ENCODE data around the gene KANSL1.

DNA sequence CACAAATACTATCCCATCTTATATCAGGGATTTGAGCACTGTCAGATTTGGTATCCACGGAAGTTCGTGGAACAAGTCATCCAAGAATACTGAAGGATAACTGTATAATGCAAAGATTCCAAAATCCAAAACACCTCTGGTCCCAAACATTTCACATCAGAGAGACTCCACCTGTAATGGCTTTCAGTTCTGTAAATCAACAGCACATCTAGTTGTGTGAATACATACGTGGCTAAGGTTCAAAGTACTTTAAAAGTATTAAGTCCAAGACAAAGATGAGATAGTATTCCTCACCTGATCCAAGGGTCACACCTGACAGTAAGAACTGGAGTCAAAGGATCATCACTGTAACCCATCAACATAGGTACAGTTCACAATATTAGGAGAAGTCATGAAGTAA lies 54.8 kb downstream of the KANSL1 start:
- no peak for TF ChIP-seq EZH2 (IDR thresholded peaks at IDR 0.05; ENCODE audit: low read depth)
- TF ChIP-seq, protein P1, sequence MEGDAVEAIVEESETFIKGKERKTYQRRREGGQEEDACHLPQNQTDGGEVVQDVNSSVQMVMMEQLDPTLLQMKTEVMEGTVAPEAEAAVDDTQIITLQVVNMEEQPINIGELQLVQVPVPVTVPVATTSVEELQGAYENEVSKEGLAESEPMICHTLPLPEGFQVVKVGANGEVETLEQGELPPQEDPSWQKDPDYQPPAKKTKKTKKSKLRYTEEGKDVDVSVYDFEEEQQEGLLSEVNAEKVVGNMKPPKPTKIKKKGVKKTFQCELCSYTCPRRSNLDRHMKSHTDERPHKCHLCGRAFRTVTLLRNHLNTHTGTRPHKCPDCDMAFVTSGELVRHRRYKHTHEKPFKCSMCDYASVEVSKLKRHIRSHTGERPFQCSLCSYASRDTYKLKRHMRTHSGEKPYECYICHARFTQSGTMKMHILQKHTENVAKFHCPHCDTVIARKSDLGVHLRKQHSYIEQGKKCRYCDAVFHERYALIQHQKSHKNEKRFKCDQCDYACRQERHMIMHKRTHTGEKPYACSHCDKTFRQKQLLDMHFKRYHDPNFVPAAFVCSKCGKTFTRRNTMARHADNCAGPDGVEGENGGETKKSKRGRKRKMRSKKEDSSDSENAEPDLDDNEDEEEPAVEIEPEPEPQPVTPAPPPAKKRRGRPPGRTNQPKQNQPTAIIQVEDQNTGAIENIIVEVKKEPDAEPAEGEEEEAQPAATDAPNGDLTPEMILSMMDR (conservative IDR thresholded peaks at IDR 0.05) = no peak

Measured in PC-9 (cell line).